OCI-LY1 (cell line): ENCODE data around the gene PTMS.

Experiments used
- H2AFZ ChIP-seq: fragments of 200-600 bp; sonication (generic), shearing (Covaris generic); 2 replicates; pipeline ENCODE4 v1.6.0; 2014; ENCODE audit warnings: antibody characterized with exemption, mild to moderate bottlenecking, low read length
- H3F3A ChIP-seq: fragments of 200-600 bp; sonication (generic), shearing (Covaris generic); 2 replicates; pipeline ENCODE4 v1.6.0; 2014; ENCODE audit warnings: mild to moderate bottlenecking, antibody characterized with exemption, low read length, moderate library complexity; ENCODE audit not compliant: insufficient read depth
- H3K27ac ChIP-seq: fragments of 200-600 bp; sonication (generic); 2 replicates; pipeline ENCODE4 v1.5.1; 2014; ENCODE audit warnings: low read length, mixed run types, mild to moderate bottlenecking, low read depth; ENCODE audit not compliant: poor library complexity, severe bottlenecking
- H3K27me3 ChIP-seq: fragments of 200-600 bp; sonication (generic); 2 replicates; pipeline ENCODE4 v1.6.0; 2014; ENCODE audit warnings: antibody characterized with exemption, mild to moderate bottlenecking, low read length, moderate library complexity; ENCODE audit not compliant: insufficient read depth
- H3K36me3 ChIP-seq: fragments of 200-600 bp; sonication (generic); 2 replicates; pipeline ENCODE4 v1.6.1; 2014; ENCODE audit warnings: mild to moderate bottlenecking, antibody characterized with exemption, low read length, moderate library complexity, mixed read lengths; ENCODE audit not compliant: insufficient read depth
- H3K4me1 ChIP-seq: fragments of 200-600 bp; sonication (generic); 2 replicates; pipeline ENCODE4 v1.5.1; 2014; ENCODE audit warnings: mild to moderate bottlenecking, low read length, moderate library complexity; ENCODE audit not compliant: insufficient read depth, severe bottlenecking
- H3K4me2 ChIP-seq: fragments of 200-600 bp; sonication (generic), shearing (Covaris generic); 2 replicates; pipeline ENCODE4 v1.6.1; 2014; ENCODE audit warnings: low read length
- H3K4me3 ChIP-seq: fragments of 200-600 bp; sonication (generic); 2 replicates; pipeline ENCODE4 v1.5.1; 2014; ENCODE audit warnings: low read length, low read depth, mild to moderate bottlenecking, mixed read lengths; ENCODE audit not compliant: poor library complexity, severe bottlenecking
- H3K79me2 ChIP-seq: fragments of 200-600 bp; shearing (Covaris generic); 2 replicates; pipeline ENCODE4 v1.6.1; 2016; ENCODE audit warnings: mixed run types, low read length, mixed read lengths; ENCODE audit not compliant: insufficient read depth
- H3K9ac ChIP-seq: fragments of 200-600 bp; sonication (generic), shearing (Covaris generic); 2 replicates; pipeline ENCODE4 v1.6.1; 2014; ENCODE audit warnings: mild to moderate bottlenecking, low read length, mixed read lengths
- H3K9me2 ChIP-seq: fragments of 200-600 bp; sonication (generic), shearing (Covaris generic); 2 replicates; pipeline ENCODE4 v1.6.1; 2014; ENCODE audit warnings: low read depth, mild to moderate bottlenecking, low read length, mixed read lengths
- H3K9me3 ChIP-seq: fragments of 200-600 bp; shearing (Covaris generic); 2 replicates; pipeline ENCODE4 v1.6.1; 2014; ENCODE audit warnings: low read length, mixed read lengths
- H4K20me1 ChIP-seq: fragments of 200-600 bp; sonication (generic), shearing (Covaris generic); 2 replicates; pipeline ENCODE4 v1.6.0; 2016; ENCODE audit warnings: mild to moderate bottlenecking, low read length; ENCODE audit not compliant: insufficient read depth
- CTCF ChIP-seq: fragments of 200-600 bp; sonication (generic), shearing (Covaris generic); IDR thresholded peaks from 2 replicates; pipeline ENCODE4 v1.5.1; 2017; ENCODE audit warnings: mild to moderate bottlenecking, antibody characterized with exemption, low read length, moderate library complexity, mixed read lengths
- EZH2 ChIP-seq: fragments of 200-600 bp; sonication (generic), shearing (Covaris generic); IDR thresholded peaks from 2 replicates; pipeline ENCODE4 v1.8.0; 2017; ENCODE audit warnings: borderline replicate concordance, mixed run types, mild to moderate bottlenecking, antibody characterized with exemption, low read length, moderate library complexity, mixed read lengths

PTMS gene

GRCh38 chr12:6745741-6746525 lies 20.2 kb upstream of the PTMS start:
- peak overlapping the region; percentile 12; the same call in 1 of the 2 replicates for H3K4me2 ChIP-seq
- peaks cover 58% of the 10 kb centered on the region for H3K36me3 ChIP-seq
- no peak overlapping the region for H3K9ac ChIP-seq

DNA sequence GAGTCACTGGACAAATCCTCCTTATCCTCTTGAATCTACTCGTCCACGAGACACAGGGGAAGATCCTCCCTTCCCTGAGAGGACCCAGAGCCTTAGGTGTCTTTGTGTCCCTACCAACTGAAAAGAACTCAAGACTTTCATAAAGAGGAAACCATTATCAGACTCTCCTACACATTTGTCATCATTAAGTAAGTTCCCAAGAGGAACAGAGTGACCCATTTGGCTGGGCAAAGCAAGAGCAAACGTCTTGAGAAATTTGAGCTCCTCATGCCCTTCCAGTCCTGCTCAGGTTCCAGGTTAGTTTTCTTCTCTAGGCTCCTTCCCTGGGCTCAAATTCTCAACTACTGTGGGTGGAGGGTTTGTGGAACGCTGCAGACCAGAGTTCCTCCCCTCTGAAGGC lies 18.9 kb upstream of the PTMS start:
- Histone ChIP-seq H3K27ac (no peak overlapping the region), H3K9ac (no peak overlapping the region), H3K36me3 (peaks cover 59% of the 10 kb centered on the region), H3K27me3 (no peaks in the 10 kb centered on the region), H3K4me2 (no peak overlapping the region), H2AFZ (no peak overlapping the region), H3K79me2 (no peaks in the 10 kb centered on the region), H3K4me1 (peaks cover 16% of the 10 kb centered on the region), H3K9me2 (no peaks in the 10 kb centered on the region), H3K9me3 (peaks cover 9% of the 10 kb centered on the region; the same call in 1 of the 2 replicates), H3F3A (no peaks in the 10 kb centered on the region), H3K4me3 (no peak overlapping the region), H4K20me1 (no peaks in the 10 kb centered on the region)
- TF ChIP-seq CTCF (no peak), EZH2 (no peak)

More at GRCh38 chr12:6745741-6746525, 20.2 kb upstream of the PTMS start:
- Histone ChIP-seq H3K4me3 (no peak overlapping the region), H2AFZ (no peak overlapping the region), H3K27me3 (no peaks in the 10 kb centered on the region), H3K4me1 (peaks cover 8% of the 10 kb centered on the region), H3K9me3 (peaks cover 9% of the 10 kb centered on the region; the same call in 1 of the 2 replicates), H3K9me2 (no peaks in the 10 kb centered on the region), H3K79me2 (no peaks in the 10 kb centered on the region), H4K20me1 (no peaks in the 10 kb centered on the region), H3F3A (no peaks in the 10 kb centered on the region), H3K27ac (peak overlapping the region; percentile 60)
- no peak for TF ChIP-seq CTCF
- TF ChIP-seq EZH2: no peak

- Histone ChIP-seq H3K4me2 (no peak overlapping the region), H3K4me1 (peaks cover 18% of the 10 kb centered on the region), H3K4me3 (no peak overlapping the region), H3K27me3 (no peaks in the 10 kb centered on the region), H3F3A (no peaks in the 10 kb centered on the region), H3K9ac (no peak overlapping the region), H3K9me3 (peaks cover 3% of the 10 kb centered on the region; the same call in 1 of the 2 replicates), H3K36me3 (peaks cover 53% of the 10 kb centered on the region), H3K27ac (no peak overlapping the region), H4K20me1 (no peaks in the 10 kb centered on the region), H2AFZ (no peak overlapping the region), H3K9me2 (no peaks in the 10 kb centered on the region), H3K79me2 (no peaks in the 10 kb centered on the region)
- no peak for TF ChIP-seq EZH2
- no peak for TF ChIP-seq CTCF
Observed at GRCh38 chr12:6748761-6749160, 17.4 kb upstream of the PTMS start.
